Liver (tissue), 9 donors: ENCODE measurements around the gene SLIT3. TPM values are rescaled to one million over a fixed set of nuclear protein-coding genes. Genes with fewer than 3 reads are reported as not detected.

Source experiments
- DNase-seq: peaks from one replicate; pipeline ENCODE4 v3.0.0-alpha.2; 2017; ENCODE audit warnings: low spot score
- H3K27ac ChIP-seq, 2 donors: one replicate each; pipeline ENCODE4 v1.7.0; 2013; ENCODE audit warnings: inconsistent platforms in 2 of 2, low read length in 2 of 2, control low read depth in 1 of 2, low read depth in 1 of 2, mild to moderate bottlenecking in 1 of 2
- H3K27me3 ChIP-seq, 4 donors: one replicate each; pipeline versions ENCODE4 v1.6.1 to v1.7.0; 2013; ENCODE audit warnings: low read length in 3 of 4, inconsistent platforms in 1 of 4, mild to moderate bottlenecking in 1 of 4, moderate library complexity in 1 of 4; ENCODE audit not compliant: control insufficient read depth in 4 of 4, insufficient read depth in 4 of 4
- H3K36me3 ChIP-seq, 4 donors: one replicate each; pipeline versions ENCODE4 v1.6.1 to v1.7.0; 2013; ENCODE audit warnings: low read length in 3 of 4, mild to moderate bottlenecking in 3 of 4, low read depth in 1 of 4, moderate library complexity in 1 of 4; ENCODE audit not compliant: control insufficient read depth in 4 of 4, insufficient read depth in 3 of 4
- H3K4me1 ChIP-seq, 4 donors: one replicate each; pipeline versions ENCODE4 v1.6.1 to v1.7.0; 2013; ENCODE audit warnings: low read length in 3 of 4, mild to moderate bottlenecking in 3 of 4, moderate library complexity in 1 of 4; ENCODE audit not compliant: control insufficient read depth in 4 of 4, insufficient read depth in 4 of 4
- H3K4me3 ChIP-seq, 3 donors: one replicate each; pipeline versions ENCODE4 v1.6.1 to v1.7.0; 2013; ENCODE audit warnings: low read length in 3 of 3, control low read depth in 1 of 3, low read depth in 1 of 3, mild to moderate bottlenecking in 1 of 3
- H3K9ac ChIP-seq, 2 donors: one replicate each; pipeline ENCODE4 v1.7.0; 2013; ENCODE audit warnings: low read length in 2 of 2, mild to moderate bottlenecking in 2 of 2, moderate library complexity in 2 of 2, control low read depth in 1 of 2, low read depth in 1 of 2
- H3K9me3 ChIP-seq, 4 donors: one replicate each; pipeline versions ENCODE4 v1.6.1 to v1.7.0; 2013; ENCODE audit warnings: low read length in 3 of 4; ENCODE audit not compliant: control insufficient read depth in 4 of 4
- ATF3 ChIP-seq: IDR thresholded peaks from 2 replicates; pipeline ENCODE4 v1.6.1; 2016; ENCODE audit warnings: antibody characterized with exemption
- CTCF ChIP-seq: fragments of 150-350 bp; IDR thresholded peaks from 2 replicates; pipeline ENCODE4 v1.5.1; 2017; ENCODE audit warnings: improper control_type of control experiment, low read depth, low read length; ENCODE audit not compliant: missing input control
- EGR1 ChIP-seq, 2 donors: IDR thresholded peaks; 2 replicates each; pipeline ENCODE4 v1.6.1; 2016 to 2018; ENCODE audit warnings: antibody characterized with exemption in 2 of 2, low read depth in 2 of 2
- FOXA1 ChIP-seq: IDR thresholded peaks from 2 replicates; pipeline ENCODE4 v1.6.1; 2016; ENCODE audit warnings: antibody characterized with exemption
- FOXA2 ChIP-seq: IDR thresholded peaks from 2 replicates; pipeline ENCODE4 v1.6.1; 2016; ENCODE audit warnings: antibody characterized with exemption
- GABPA ChIP-seq, 2 donors: IDR thresholded peaks in 1 of 2; conservative IDR thresholded peaks in 1 of 2; 2 replicates each; pipeline ENCODE4 v1.6.1; 2016; ENCODE audit warnings: antibody characterized with exemption in 2 of 2, mild to moderate bottlenecking in 1 of 2, moderate library complexity in 1 of 2
- HNF4A ChIP-seq, 2 donors: conservative IDR thresholded peaks; 2 replicates each; pipeline ENCODE4 v1.6.1; 2016; ENCODE audit warnings: antibody characterized with exemption in 2 of 2, mild to moderate bottlenecking in 2 of 2
- HNF4G ChIP-seq: IDR thresholded peaks from 2 replicates; pipeline ENCODE4 v1.6.1; 2016; ENCODE audit warnings: antibody characterized with exemption
- JUND ChIP-seq, 2 donors: IDR thresholded peaks; 2 replicates each; pipeline ENCODE4 v1.6.1; 2016; ENCODE audit warnings: antibody characterized with exemption in 2 of 2
- MAX ChIP-seq: IDR thresholded peaks from 2 replicates; pipeline ENCODE4 v1.6.1; 2016; ENCODE audit warnings: antibody characterized with exemption
- NR2F2 ChIP-seq: IDR thresholded peaks from 2 replicates; pipeline ENCODE4 v1.6.1; 2016; ENCODE audit warnings: antibody characterized with exemption
- RAD21 ChIP-seq, 2 donors: IDR thresholded peaks; 2 replicates each; pipeline ENCODE4 v1.6.1; 2016; ENCODE audit warnings: antibody characterized with exemption in 2 of 2, mild to moderate bottlenecking in 2 of 2
- REST ChIP-seq: IDR thresholded peaks from 2 replicates; pipeline ENCODE4 v1.6.1; 2016; ENCODE audit warnings: antibody characterized with exemption, mild to moderate bottlenecking
- RXRA ChIP-seq, 2 donors: IDR thresholded peaks; 2 replicates each; pipeline ENCODE4 v1.6.1; 2017 to 2018; ENCODE audit warnings: antibody characterized with exemption in 2 of 2, mild to moderate bottlenecking in 1 of 2
- SP1 ChIP-seq: IDR thresholded peaks from 2 replicates; pipeline ENCODE4 v1.6.1; 2018; ENCODE audit warnings: antibody characterized with exemption, mild to moderate bottlenecking
- TAF1 ChIP-seq: conservative IDR thresholded peaks from 2 replicates; pipeline ENCODE4 v1.6.1; 2016; ENCODE audit warnings: antibody characterized with exemption, mild to moderate bottlenecking
- YY1 ChIP-seq: IDR thresholded peaks from 2 replicates; pipeline ENCODE4 v1.6.1; 2016; ENCODE audit warnings: antibody characterized with exemption, mild to moderate bottlenecking
- ZBTB33 ChIP-seq: IDR thresholded peaks from 2 replicates; pipeline ENCODE4 v1.6.1; 2016; ENCODE audit warnings: antibody characterized with exemption
- WGBS: extraction: QIAGEN DNeasy Blood & Tissue Kit; methylation state at CpG from one replicate; pipeline ENCODE4 v1.1.7; 2013; 5-methylcytosine and 5-hydroxymethylcytosine counted together
- polyA plus RNA-seq, 2 donors: library from polyadenylated mRNA; stranded (reverse) in 1 of 2; unstranded in 1 of 2; fragments of 200-250 nt in 1 of 2; fragments of >200 nt in 1 of 2; fragmentation: Nextera tagmentation in 1 of 2; extraction: Ambion mirVana in 1 of 2; gene quantifications; one replicate each; pipeline versions ENCODE4 v1.2.1 to v1.2.3, GENCODE V29; 2013 to 2015
- total RNA-seq, 2 donors: library from RNA; depleted of rRNA; stranded (reverse); fragments of >200 nt; gene quantifications; one replicate each; pipeline ENCODE4 v1.2.3, GENCODE V29; 2014
- donor health status: healthy.
- donor health status: healthy.
- donor health status: healthy.
- donor health status: healthy.
- donor health status: healthy.

The SLIT3 gene
- total and polyA plus RNA-seq, 4 donors = 0.61 to 1.3 (median 0.91) TPM

GRCh38 chr5:169115461-169116124, 185.3 kb downstream of the SLIT3 start (continued):
- TF ChIP-seq TAF1 (no peak), EGR1 (IDR thresholded peaks at IDR 0.05; ENCODE audit: low read depth in 2 of 2) (no peak), FOXA2 (no peak), NR2F2 (no peak), RXRA (IDR thresholded peaks at IDR 0.05) (no peak), MAX (no peak), RAD21 (IDR thresholded peaks at IDR 0.05) (no peak), HNF4A (conservative IDR thresholded peaks at IDR 0.05) (no peak)

GRCh38 chr5:169114466-169115065, 186.4 kb downstream of the SLIT3 start:
- Histone ChIP-seq H3K36me3 (no peaks in the 10 kb centered on the region), H3K9ac (no peak overlapping the region), H3K4me3 (no peak overlapping the region), H3K27me3 (no peaks in the 10 kb centered on the region), H3K27ac (no peak overlapping the region), H3K4me1 (no peaks in the 10 kb centered on the region), H3K9me3 (peaks cover 0 to 8% (median 0%) of the 10 kb centered on the region in 4 donors)
- DNase-seq = no peak
- TF ChIP-seq ZBTB33 (no peak), RXRA (IDR thresholded peaks at IDR 0.05) (no peak)
- WGBS = 89% methylated on average over 7 of the region's 7 CpGs

GRCh38 chr5:169112016-169112415, 188.9 kb downstream of the SLIT3 start:
- TF ChIP-seq SP1 (no peak), CTCF (no peak), GABPA (IDR thresholded peaks at IDR 0.05 in 1 of 2, conservative IDR thresholded peaks at IDR 0.05 in 1 of 2) (no peak), HNF4G (no peak), YY1 (no peak), FOXA2 (no peak), EGR1 (IDR thresholded peaks at IDR 0.05; ENCODE audit: low read depth in 2 of 2) (no peak), TAF1 (no peak), FOXA1 (no peak), RXRA (IDR thresholded peaks at IDR 0.05) (no peak), HNF4A (conservative IDR thresholded peaks at IDR 0.05) (no peak), RAD21 (IDR thresholded peaks at IDR 0.05) (no peak), ATF3 (no peak), JUND (IDR thresholded peaks at IDR 0.05) (no peak), MAX (no peak), REST (no peak), NR2F2 (no peak)
- H3K27ac ChIP-seq = no peak overlapping the region
- no peak overlapping the region for H3K4me3 ChIP-seq
- no peak overlapping the region for H3K9ac ChIP-seq
- WGBS = 69% methylated on average over 5 of the region's 5 CpGs
- peaks cover 0 to 9% (median 0%) of the 10 kb centered on the region in 4 donors for H3K9me3 ChIP-seq
- no peak for DNase-seq
- no peaks in the 10 kb centered on the region for H3K27me3 ChIP-seq
- no peaks in the 10 kb centered on the region for H3K36me3 ChIP-seq
- no peaks in the 10 kb centered on the region for H3K4me1 ChIP-seq
